ENCODE measurements around the gene CACNA2D2.

DNA sequence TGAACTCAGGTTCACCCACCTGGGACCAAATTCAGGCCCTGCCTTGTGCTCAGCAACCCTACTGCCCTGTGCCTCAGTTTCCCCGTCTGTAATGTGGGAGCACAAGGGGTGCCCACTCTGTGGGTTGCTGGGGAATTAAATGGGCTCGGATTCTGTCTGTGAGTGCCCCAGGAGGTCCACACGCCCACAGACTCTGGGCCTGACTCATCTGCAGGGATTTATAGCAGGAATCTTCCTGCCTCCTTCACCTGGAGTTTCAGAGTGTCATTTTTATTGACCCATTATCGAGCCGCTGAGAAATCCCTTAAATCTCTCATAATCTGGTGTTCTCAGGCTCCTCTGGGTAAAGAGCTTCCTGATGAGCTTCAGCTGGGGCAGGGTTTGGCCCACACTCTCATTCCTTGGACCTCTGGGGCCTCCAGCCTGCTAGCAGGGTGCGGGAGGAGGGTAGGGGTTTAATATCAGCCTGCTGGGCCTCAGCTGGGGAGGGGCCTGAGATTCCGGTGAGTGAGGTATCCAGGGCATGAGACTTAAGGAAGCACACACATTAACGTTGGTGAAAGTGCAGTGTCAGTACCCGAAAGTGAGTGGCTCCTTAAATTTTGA, 47.7 kb upstream of the CACNA2D2 start:
- TF ChIP-seq, protein P1, sequence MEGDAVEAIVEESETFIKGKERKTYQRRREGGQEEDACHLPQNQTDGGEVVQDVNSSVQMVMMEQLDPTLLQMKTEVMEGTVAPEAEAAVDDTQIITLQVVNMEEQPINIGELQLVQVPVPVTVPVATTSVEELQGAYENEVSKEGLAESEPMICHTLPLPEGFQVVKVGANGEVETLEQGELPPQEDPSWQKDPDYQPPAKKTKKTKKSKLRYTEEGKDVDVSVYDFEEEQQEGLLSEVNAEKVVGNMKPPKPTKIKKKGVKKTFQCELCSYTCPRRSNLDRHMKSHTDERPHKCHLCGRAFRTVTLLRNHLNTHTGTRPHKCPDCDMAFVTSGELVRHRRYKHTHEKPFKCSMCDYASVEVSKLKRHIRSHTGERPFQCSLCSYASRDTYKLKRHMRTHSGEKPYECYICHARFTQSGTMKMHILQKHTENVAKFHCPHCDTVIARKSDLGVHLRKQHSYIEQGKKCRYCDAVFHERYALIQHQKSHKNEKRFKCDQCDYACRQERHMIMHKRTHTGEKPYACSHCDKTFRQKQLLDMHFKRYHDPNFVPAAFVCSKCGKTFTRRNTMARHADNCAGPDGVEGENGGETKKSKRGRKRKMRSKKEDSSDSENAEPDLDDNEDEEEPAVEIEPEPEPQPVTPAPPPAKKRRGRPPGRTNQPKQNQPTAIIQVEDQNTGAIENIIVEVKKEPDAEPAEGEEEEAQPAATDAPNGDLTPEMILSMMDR (IDR thresholded peaks at IDR 0.05): no peak
- TF ChIP-seq POLR2A (IDR thresholded peaks at IDR 0.05): no peak

Measured in adrenal gland (tissue), 5 donors.